GM19193 (cell line): ENCODE results near the gene FGGY.

Experiments used
- POLR2A ChIP-seq: IDR thresholded peaks from 4 replicates; pipeline ENCODE4 v1.6.1; 2011; ENCODE audit not compliant: insufficient read depth, insufficient read length; ENCODE audit errors: extremely low read depth

The FGGY gene

DNA sequence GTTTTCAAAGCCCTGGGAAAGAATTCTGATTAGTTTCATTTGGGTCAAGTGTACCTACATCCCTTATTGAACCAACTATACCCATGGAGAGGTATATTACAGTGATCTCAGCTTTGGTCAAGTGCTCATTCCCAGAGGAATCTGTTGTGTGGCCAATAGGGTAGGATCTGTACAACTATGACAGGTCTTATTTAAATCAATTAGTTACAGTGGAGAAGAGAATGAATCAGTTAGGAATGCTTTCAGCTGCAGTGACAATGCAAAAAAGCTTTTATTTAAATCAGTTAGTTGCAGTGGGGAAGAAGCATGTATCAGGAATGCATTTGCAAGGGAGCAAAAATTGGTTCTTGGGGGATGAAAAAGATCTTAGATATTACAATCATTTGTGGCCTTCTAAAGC is 119.0 kb downstream of the FGGY start:
- no peak for TF ChIP-seq POLR2A

DNA sequence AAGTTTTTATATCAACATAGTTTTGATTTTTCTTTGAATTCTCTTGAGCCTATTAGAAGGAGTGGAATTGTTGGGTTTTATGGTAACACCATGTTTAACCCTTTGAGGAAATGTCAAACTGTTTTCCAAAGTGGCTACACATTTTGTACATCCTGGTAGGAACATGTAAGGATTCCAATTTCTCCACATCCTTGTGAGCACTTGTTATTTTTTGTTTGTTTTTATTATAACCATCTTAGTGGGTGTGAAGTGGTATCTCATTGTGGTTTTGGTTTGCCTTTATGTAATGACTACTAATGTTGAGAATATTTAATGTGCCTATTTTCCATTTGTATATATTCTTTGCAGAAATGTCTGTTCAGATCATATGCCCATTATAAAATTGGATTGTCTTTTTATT is 120.5 kb downstream of the FGGY start:
- TF ChIP-seq POLR2A: no peak

DNA sequence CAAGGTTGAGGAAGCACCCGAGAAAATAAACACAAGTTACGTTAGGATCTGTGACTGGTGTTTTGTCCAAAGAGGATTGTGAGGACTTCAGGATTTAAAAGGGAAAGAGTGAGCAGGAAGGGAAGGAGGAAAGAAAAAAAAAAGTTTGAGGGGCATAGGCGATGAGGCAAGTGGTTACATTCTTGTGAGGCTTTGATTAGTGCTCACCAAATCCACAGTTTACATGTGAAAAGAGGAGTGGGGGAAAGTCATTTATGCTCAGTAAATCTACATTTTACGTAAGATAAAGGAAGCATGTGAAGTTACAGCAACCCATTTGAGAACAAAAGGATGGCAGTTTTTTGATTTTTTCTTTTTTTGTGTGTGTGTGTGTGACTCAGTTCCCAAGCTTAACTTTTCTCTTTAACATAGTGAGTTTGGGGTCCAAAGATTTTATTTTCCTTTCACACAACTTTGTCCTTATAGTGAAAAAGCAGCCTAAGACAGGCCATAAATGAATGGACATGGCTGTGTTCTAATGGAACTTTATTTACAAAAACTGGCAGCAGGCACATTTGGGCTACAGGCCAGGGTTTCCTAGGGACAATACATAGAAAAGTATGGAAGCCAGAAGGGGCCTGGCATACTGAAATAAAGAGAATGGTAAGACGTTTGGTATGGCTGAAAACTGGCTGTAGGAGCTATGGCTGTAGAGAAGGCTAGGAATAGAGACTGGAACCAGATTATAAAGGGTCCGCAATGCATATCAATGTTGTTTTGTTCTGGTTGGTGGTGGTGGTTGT is 121.7 kb downstream of the FGGY start:
- TF ChIP-seq POLR2A: no peak

DNA sequence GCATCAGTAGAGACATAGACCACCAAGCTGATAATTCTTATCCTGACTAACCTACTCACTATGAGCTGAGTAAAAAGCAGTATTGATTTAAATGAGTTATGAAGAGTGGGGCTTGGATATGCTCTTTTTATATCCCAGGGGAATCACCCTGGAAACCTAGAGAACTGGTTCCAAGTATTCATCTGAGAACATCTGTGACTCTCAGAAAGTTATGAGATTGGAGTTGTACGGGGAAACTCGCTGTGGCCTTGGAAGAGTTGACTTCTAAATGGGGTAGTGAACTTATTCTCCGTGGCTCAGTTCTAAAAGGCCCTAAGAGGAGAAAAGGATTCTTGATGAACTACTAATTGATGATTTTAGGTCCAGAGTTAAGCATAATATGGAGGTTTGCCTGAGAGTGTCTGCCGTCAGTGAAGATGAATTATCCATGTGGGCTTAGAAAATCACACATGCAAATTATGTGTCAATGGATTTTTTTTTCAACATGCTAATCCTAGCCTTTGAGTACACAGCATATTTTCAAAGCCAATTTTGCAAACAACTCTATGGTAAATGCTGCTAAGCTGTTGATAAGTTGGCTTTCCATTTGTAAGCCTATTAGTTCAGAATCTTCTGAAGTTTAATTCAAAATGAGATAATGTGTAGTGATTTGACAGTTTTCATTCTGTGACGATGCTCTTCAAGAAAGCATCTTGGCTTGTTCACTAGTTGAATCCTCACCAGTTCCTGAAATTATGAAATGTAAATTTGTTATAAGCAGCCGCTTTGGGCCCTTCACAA is 122.7 kb downstream of the FGGY start:
- no peak for TF ChIP-seq POLR2A

DNA sequence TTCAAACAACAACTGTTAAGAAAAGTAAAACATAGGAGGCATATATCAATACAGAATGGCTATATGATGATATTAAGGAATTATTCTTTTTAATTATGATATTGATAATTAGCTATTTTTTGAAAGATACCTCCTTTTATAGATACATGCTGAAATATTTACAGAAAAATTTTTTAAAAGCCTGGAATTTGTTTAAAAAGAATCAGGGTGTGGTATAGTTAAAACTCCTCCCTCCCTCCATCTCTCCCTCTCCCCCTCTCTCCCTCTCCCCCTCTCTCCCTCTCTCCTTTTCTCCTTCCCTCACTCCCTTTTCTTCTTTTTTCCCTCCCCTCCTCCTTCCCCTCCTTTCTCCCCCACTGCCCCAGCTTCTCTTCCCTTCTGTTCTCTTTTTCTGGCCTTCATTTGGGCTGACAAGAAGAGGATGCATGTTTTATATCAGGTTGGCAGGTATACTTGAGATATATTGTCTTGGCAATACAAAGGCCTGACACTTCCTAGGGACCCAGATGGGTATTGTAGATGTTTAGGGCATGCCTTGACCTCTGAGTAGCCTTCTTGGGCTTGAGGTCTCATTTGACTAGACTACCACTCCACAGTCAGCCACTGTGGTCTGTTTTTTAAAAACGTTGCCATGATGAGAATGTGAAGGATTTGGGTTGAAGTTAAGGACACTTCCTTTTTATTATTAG is 124.5 kb downstream of the FGGY start:
- no peak for TF ChIP-seq POLR2A

DNA sequence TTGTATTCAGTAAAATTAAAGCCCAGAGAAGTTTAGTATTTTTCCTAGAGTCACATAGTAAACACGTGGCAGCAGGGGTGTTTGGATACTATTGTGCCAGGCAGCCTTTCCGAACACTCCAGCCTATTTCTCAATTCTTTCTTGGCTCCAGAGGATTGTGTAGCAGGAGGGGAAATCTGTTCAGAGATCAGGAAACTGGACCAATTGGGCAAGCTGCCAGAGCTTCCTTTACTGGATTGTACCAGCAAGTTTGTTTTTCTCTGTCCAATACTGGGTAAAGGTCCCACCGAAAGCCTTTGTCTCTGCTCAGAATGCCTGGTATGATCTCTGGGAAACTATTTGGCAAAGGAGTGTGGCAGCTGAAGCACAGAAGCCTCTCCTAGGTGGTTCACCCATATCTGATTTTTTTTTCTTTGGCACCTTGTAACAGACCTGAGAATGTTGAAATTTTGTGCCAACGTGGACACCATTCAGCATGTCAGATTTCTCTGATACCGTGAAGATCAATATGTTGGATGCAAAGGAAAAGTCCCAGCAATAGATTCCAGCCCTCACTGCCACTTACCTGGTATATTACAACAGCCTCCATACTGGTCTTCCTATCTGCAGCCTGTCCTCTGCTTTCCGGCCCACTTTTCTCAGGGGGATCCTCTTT is 126.2 kb downstream of the FGGY start:
- no peak for TF ChIP-seq POLR2A

DNA sequence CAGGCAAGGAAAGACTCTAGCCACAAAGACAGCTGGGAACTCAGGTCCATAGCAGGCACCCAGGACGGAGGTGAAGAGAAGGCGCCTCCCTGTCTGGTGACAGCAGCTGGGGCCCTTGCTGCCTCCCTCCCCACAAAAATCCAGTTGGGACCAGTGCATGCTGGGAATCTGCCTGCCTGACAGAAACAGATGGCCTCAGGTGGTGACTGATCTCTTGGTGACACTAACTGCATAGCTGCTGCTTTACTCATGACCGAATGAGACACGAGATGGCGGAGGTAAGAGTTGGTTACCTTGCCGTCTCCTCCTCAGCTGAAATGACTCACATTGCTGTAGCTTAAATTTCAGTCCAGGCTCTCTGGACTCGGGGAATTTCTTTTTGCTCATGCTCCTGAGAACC is 130.3 kb downstream of the FGGY start:
- TF ChIP-seq POLR2A: no peak

DNA sequence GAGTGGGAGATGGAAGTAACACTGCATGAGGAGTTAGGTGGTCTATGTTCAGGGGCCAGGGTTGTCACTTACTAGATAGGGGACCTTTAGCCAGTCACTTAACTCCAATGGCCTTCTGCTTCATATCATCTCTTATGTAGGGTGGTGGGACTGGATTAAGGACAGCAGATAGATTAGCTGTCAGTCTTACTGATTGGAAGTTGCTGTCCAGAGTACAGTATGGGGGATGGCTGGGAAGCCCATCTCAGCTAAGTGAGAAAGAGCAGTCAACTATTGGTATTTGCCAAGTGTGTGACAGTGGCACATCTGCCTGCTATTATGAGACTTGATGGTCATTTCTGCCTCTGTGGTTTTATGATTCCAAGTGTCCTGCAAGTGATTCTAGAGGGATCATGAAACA is 130.9 kb downstream of the FGGY start:
- TF ChIP-seq POLR2A: no peak

DNA sequence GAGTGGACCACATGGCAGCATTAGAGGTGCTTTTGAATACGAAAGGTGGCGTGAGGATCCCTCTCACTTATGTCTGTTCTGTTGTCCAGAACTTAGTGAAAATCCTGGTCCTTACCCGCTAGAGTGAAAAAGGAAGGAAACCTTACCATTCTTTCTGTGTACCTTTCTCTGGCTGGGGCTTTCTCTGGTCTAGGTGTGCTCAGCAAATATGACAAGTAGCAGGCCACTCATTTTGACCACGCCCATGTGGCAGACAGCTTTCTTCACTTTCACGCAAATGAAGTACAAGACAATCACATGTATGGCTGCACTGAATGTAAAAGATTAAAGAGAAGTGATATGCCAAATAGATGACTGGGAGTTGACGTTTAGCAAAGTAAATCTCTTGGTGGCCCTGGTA is 131.9 kb downstream of the FGGY start:
- no peak for TF ChIP-seq POLR2A

DNA sequence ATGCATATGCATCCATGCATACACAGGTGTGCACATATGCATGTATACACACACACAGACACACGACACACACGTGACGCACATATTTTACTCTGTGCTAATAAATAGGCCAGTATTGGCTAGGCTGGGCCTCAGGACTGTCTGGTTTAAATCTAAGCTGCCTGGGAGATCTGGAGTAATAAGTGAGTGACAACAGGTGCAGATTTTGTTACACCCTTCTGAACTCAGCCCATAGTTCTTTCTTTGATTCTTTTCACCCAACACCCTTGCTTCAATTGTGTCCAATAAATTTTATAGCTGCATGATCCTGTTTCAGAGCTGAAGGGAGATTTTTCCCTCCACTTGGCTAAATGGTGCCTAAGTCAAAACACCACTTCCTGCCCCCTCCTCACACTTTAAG is 132.8 kb downstream of the FGGY start:
- TF ChIP-seq POLR2A: no peak

DNA sequence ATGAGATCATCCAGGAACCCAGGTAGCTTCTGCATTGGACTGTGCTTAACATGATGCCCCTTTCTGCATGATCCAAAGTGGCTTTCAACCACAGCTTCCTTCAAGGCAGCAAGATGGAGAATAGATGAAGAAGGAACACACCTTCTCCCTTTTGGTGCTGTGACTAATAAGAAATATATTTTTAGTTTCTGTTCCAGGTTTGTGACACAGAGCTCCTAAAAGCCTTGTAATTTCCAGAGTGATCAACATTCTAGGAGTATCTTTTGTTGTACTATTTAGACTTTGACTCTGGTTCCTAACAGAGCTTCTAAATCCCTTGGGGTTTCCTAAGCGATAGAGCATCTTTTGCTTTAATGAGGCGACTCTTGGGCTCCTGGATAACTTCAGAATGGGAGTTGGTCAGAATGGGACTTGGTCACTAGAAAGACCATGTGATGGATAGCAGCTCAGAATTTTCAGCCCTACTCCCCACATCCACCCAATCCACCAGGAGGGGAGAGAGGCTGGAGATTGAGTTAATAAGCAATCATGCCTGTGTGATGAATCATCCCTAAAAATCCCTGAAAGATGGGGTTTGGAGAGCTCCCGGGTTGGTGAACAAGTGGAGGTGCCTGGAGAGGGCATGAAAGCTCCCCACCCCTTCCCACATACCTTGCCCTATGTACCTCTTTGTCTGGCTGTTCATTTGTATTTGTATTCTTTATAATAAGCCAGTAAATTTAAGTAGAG is 134.8 kb downstream of the FGGY start:
- TF ChIP-seq POLR2A: no peak

DNA sequence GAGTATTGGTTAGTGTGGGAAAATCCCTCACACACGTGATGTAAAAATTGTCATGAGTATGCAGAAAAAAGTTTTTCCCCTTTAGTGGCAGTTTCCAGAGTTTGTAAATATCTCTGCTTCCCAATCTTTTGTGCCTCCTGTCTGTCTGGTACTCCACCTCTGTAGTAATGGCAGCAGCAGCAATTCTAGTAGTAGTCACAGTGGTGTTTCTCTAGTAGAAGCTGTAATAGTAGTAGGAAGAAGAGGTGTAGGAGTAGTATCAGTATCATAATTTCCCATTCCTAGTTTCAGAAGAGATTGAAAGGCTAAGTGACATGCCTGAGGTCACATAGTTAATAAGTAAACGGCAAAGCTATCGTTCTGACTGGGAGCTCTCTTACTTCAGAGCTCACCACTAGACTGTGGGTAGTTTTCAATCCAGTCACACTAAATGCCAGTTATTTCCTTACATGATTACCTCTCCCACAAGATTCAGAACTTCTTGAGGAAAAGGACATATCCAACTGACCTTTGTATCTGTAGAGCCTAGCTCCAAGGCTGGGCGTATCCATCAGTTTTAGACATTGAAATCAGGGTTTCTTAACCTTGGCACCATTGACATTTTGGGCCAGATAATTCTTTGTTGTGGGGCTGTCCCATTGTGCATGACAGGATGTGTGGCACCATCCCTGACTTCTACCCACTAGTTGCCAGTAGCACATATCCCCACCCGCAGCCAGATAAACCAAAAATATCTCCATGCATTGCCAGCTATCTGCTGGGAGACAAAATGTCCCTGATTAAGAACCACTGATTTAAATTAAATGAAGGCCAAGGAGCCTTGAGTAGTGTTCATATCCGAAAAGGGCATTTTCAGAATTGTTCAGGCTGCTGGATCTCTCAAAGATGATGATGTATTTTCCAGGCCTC is 135.9 kb downstream of the FGGY start:
- TF ChIP-seq POLR2A: no peak

DNA sequence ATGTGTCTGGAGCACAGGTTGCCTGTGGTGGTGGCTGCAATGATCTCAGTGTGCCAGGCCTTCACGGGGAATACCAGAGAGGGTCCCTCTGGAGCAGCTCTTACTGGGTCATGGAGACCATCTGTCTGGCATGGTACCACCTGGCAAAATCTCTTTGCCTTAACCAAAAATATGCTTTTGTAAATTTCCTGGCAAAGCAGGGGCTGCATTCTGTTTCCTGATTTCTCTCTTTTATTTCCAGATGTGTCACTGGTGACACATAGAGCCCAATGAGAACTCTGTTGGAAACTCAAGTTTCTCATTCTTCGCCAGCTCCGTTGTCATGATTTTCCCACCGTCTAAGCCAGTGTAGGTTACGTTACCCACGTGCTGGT is 136.5 kb downstream of the FGGY start:
- TF ChIP-seq POLR2A: no peak

DNA sequence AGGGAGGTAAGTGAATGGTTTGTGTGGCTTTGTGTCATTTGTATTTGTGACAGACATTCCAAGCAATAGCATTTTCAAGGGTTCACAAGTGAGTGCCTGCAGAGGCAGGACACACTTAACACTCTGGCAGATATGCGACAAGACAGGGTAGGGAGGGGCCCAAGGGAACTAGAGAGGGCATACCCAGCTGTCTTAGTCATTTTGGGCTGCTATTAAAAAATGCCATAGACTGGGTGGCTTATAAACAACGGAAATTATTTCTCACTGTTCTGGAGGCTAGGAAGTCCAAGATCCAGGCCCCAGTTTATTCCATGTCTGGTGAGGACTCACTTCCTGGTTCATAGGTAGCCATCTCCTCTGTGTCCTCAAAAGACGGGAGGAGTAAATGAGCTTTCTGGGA is 137.4 kb downstream of the FGGY start:
- TF ChIP-seq POLR2A: no peak
